ENCODE measurements around the gene MINDY2. TPM values are rescaled to one million over a fixed set of nuclear protein-coding genes. Genes with fewer than 3 reads are reported as not detected.
"Not testable (repeated sequence)": the region's sequence is repeated elsewhere in the genome, so short reads cannot be mapped to it uniquely, and the experiment has no call there.

MINDY2 gene
- total RNA-seq, 1 experiment from 2014 or later: 13.2 TPM

DNA sequence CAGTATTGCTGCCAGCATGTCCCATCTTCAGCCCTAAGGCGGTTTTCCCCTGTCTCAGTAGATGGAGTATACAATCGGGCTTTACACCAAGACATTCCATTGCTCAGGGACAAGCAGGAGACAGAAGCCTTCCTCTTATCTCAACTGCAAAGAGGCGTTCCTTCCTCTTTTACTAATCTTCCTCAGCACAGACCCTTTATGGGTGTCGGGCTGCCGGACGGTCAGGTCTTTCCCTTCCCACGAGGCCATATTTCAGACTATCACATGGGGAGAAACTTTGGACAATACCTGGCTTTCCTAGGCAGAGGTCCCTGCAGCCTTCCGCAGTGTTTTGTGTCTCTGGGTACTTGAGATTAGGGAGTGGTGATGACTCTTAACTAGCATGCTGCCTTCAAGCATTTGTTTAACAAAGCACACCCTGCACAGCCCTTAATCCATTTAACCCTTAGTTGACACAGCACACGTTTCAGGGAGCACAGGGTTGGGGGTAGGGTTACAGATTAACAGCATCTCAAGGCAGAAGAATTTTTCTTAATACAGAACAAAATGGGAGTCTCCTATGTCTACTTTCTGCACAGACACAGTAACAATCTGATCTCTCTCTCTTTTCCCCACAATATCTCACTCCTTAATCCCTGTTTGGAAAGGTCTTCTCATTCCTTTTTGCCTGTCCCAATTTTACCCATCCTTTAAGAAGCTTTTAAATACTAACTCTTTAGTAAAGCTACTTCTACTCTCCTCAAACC lies 62.8 kb downstream of the MINDY2 start:
- not testable (repeated sequence) for DNase-seq; H3K4me3 ChIP-seq (ENCODE audit: insufficient read depth, low read depth, low read length); H3K27me3 ChIP-seq (ENCODE audit: control insufficient read depth, insufficient read depth, low read length); H3K36me3 ChIP-seq (replicated peaks; ENCODE audit: control insufficient read depth, insufficient read depth, low read length)

DNA sequence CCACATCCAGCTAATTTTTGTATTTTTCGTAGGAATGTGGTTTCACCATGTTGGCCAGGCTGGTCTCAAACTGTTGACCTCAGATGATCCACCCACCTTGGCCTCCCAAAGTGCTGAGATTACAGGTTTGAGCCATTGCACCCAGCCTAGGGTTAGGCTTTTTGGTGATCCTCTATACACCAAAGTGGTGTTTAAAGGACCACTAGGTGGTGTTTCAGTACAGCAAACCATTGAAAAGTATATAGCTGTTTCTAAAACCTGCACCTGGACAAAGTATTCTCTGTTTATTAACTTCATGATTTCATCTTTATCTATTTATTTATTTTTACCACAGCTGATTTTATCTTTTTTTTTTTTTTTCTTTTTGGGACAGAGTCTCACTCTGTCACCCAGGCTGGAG lies 68.4 kb downstream of the MINDY2 start:
- H3K4me3 ChIP-seq (ENCODE audit: insufficient read depth, low read depth, low read length): no peak overlapping the region
- H3K36me3 ChIP-seq (replicated peaks; ENCODE audit: control insufficient read depth, insufficient read depth, low read length): no peaks in the 10 kb centered on the region
- no peaks in the 10 kb centered on the region for H3K27me3 ChIP-seq (ENCODE audit: control insufficient read depth, insufficient read depth, low read length)
- DNase-seq: peak; percentile 25

DNA sequence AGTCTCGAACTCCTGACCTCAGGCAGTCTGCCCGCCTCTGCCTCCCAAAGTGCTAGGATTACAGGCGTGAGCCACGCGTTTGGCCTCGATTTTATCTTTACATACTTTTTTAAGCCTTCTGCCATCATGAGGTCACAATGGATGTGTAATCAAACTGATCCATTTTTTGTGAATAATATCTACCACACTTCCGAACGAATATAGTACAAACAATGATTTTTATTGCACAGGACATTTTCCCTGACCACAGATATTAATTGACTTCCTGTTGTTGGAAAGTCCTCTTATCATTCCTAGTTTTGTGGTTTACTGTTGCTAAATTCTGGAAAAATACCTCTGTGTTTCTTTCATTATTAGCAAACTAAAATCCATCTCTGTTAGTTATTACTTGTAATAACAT lies 68.9 kb downstream of the MINDY2 start:
- Histone ChIP-seq H3K4me3 (ENCODE audit: insufficient read depth, low read depth, low read length) (no peak overlapping the region), H3K27me3 (ENCODE audit: control insufficient read depth, insufficient read depth, low read length) (no peaks in the 10 kb centered on the region)
- DNase-seq: no peak

DNA sequence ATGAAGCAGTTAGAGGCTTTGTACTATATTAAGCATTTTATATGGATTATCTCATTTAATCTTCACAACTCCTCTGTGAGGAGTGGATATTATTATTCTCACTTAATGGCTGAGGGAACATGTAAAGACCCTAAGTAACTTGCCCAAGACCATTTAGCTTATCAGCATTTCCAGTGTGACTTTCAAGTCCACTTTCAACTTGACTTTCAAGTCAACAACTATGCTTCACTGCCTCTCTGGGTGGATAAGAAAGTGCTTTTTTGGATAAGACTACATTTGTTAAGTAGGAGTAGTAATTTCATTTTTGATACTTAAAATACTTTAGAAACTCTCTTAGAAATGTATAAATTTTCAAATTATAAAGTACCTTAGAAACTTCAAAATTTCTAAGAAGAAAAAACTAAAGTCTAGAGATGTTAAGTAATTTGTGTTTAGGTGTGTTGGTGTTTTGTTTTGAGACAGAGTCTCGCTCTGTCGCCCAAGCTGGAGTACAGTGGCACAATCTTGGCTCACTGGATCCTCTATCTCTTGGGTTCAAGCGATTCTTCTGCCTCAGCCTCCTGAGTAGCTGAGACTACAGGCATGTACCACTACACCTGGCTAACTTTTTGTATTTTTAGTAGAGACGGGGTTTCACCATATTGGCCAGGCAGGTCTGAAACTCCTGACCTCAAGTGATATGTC lies 71.8 kb downstream of the MINDY2 start:
- no peaks in the 10 kb centered on the region for H3K36me3 ChIP-seq (replicated peaks; ENCODE audit: control insufficient read depth, insufficient read depth, low read length)
- no peak for DNase-seq
- H3K27me3 ChIP-seq (ENCODE audit: control insufficient read depth, insufficient read depth, low read length): no peaks in the 10 kb centered on the region

More for the DNA sequence above, 68.9 kb downstream of the MINDY2 start:
- H3K36me3 ChIP-seq (replicated peaks; ENCODE audit: control insufficient read depth, insufficient read depth, low read length): no peaks in the 10 kb centered on the region

DNA sequence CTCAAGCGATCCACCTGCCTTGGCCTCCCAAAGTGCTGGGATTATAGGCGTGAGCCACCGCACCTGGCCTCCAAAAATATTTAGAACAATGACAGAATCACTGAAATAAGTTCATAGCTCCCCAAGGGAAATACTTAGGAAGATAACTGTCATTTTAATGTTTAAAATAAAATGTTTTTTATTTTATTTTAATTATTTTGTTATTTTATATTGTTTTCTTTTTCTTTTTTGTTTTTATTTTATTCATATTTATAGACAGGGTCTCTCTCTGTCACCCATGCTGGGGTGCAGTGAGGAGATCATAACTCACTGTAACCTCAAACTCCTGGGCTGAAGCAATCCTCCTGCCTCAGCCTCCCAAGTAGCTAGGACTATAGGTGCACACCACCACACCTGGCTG lies 80.1 kb downstream of the MINDY2 start:
- DNase-seq; H3K27me3 ChIP-seq (ENCODE audit: control insufficient read depth, insufficient read depth, low read length); H3K36me3 ChIP-seq (replicated peaks; ENCODE audit: control insufficient read depth, insufficient read depth, low read length); H3K4me3 ChIP-seq (ENCODE audit: insufficient read depth, low read depth, low read length): not testable (repeated sequence)

More for the DNA sequence above, 71.8 kb downstream of the MINDY2 start:
- no peak overlapping the region for H3K4me3 ChIP-seq (ENCODE audit: insufficient read depth, low read depth, low read length)

DNA sequence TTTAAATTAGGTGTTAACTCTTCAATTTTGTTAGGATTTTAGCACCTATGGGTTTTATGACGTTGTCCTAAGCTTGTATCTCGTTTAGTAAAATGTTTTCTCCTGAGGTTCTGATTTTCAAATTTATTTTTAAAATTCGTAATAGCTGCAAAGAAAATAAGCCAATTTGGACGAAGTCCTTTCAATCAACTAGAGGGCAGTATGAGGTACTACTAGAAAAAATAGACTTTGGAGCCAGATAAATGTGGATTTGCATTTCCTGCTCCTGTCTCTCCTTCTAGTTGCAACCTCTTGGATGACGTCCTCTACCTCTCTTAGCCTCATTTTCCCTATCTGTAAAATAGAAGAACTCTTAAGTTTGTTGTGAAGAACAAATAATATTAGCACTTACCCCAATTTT lies 81.2 kb downstream of the MINDY2 start:
- no peak overlapping the region for H3K4me3 ChIP-seq (ENCODE audit: insufficient read depth, low read depth, low read length)
- peak; percentile 12 for DNase-seq
- no peaks in the 10 kb centered on the region for H3K27me3 ChIP-seq (ENCODE audit: control insufficient read depth, insufficient read depth, low read length)
- no peaks in the 10 kb centered on the region for H3K36me3 ChIP-seq (replicated peaks; ENCODE audit: control insufficient read depth, insufficient read depth, low read length)

DNA sequence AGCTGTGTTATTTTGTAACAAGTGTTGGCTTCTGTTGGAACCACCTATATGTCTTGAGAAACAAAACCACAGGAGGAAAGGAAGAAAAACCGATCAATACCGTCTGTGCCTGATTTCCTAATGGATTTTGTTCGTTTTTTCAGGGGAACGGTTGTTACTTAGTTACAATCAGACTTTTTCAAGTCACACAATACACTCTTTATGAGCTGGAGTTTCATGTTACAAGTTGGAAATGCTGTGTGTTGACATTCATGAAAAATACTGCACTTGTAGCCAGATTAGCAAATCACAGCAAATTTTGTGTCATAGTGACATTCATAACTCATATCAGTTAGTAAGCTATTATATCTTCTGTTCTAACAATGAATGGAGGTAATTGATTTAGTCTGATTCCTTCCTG lies 83.5 kb downstream of the MINDY2 start:
- Histone ChIP-seq H3K4me3 (ENCODE audit: insufficient read depth, low read depth, low read length) (no peak overlapping the region), H3K36me3 (replicated peaks; ENCODE audit: control insufficient read depth, insufficient read depth, low read length) (no peaks in the 10 kb centered on the region), H3K27me3 (ENCODE audit: control insufficient read depth, insufficient read depth, low read length) (no peaks in the 10 kb centered on the region)
- DNase-seq: no peak

DNA sequence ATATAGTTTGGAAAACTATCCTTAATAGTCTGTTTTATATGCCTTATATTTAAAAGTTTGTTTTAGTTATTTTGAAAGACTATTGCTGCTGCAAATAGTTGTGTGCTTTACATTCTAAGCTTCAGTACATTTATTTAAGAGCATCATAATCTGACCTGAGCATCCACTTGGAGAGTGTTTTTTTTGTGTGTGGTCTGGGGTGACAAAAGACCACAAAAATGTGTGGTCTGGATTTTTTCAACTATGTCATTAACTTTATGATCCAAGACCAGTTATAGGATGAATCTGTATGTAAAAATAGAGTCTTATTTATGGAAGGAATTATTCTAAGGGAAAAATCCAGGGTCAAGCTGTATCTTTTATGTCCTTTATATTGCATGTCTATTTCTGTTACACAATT lies 85.0 kb downstream of the MINDY2 start:
- no peak for DNase-seq
- no peaks in the 10 kb centered on the region for H3K36me3 ChIP-seq (replicated peaks; ENCODE audit: control insufficient read depth, insufficient read depth, low read length)
- no peaks in the 10 kb centered on the region for H3K27me3 ChIP-seq (ENCODE audit: control insufficient read depth, insufficient read depth, low read length)
- H3K4me3 ChIP-seq (ENCODE audit: insufficient read depth, low read depth, low read length): no peak overlapping the region

DNA sequence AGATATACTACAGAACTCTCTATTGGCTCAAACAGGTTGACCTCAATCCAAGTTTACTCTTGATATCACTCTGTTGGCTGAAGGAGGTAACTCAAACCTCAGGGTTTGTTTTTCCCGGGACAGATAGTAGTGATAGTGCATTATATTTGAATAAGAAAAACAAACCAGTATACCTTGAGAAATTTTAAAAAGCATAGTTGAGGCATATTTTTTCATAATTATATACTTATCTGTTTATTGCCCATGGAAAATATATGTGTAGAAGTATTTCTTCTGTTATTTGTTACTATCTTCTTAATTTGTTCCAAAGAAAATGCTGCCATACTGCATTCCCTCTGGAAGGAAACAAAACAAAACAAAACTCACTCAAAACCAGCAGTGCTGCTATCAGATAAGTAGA lies 85.5 kb downstream of the MINDY2 start:
- H3K36me3 ChIP-seq (replicated peaks; ENCODE audit: control insufficient read depth, insufficient read depth, low read length); DNase-seq; H3K27me3 ChIP-seq (ENCODE audit: control insufficient read depth, insufficient read depth, low read length); H3K4me3 ChIP-seq (ENCODE audit: insufficient read depth, low read depth, low read length): not testable (repeated sequence)

DNA sequence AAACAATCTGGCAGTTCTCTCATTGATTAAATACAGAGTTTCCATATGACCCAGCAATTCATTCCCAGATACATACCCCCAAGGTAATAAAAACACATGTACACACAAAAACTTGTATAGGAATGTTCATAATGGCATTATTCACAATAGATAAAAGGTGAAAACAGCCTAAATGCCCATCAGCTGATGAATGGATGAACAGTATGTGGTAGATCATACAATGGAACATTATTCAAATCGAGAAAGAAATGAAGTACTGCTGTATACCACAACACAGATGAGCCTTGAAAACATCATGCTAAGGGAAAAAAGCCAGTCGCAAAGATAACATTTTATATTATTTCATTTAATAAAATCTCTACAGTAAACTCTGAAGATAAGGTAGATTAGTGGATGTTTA lies 91.2 kb downstream of the MINDY2 start:
- H3K27me3 ChIP-seq (ENCODE audit: control insufficient read depth, insufficient read depth, low read length): peaks cover 11% of the 10 kb centered on the region
- no peak overlapping the region for H3K4me3 ChIP-seq (ENCODE audit: insufficient read depth, low read depth, low read length)
- DNase-seq: no peak
- no peaks in the 10 kb centered on the region for H3K36me3 ChIP-seq (replicated peaks; ENCODE audit: control insufficient read depth, insufficient read depth, low read length)

DNA sequence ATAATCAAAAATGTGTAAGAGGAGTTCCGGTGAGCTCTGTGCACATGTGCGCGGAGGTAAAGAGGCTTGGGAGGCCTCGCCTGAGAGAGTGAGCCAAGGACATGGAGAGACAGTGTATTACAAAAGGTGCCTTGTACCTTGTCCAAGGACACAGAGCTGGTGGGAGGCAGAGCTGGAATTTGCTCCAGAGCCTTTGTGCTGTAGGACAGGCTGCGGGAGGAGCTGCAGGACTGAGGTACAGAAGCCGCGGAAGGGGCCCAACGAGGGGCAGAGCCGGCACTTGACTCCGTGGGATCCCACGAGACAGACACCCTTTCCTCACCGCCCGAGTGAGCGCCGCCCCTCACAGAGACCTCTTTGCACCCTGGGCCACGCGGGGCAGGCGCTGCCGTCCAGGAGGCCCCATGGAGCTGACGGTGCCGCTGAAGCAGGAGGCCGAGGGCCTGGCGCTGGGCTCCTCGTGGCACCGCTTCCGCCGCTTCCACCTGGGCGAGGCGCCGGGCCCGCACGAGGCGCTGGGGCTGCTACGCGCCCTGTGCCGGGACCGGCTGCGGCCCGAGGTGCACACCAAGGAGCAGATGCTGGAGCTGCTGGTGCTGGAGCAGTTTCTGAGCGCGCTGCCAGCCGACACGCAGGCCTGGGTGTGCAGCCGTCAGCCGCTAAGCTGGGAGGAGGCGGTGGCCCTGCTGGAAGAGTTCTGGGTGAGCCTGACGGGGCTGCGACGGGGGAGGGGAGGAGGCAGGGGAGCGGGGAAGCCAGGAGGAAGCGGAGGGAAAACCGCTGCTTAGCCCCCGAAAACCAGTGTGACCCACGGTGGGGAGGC lies 93.7 kb downstream of the MINDY2 start:
- H3K36me3 ChIP-seq (replicated peaks; ENCODE audit: control insufficient read depth, insufficient read depth, low read length): no peaks in the 10 kb centered on the region
- H3K4me3 ChIP-seq (ENCODE audit: insufficient read depth, low read depth, low read length): peak overlapping the region; percentile 29
- peaks cover 11% of the 10 kb centered on the region for H3K27me3 ChIP-seq (ENCODE audit: control insufficient read depth, insufficient read depth, low read length)
- peak; percentile 82 for DNase-seq

DNA sequence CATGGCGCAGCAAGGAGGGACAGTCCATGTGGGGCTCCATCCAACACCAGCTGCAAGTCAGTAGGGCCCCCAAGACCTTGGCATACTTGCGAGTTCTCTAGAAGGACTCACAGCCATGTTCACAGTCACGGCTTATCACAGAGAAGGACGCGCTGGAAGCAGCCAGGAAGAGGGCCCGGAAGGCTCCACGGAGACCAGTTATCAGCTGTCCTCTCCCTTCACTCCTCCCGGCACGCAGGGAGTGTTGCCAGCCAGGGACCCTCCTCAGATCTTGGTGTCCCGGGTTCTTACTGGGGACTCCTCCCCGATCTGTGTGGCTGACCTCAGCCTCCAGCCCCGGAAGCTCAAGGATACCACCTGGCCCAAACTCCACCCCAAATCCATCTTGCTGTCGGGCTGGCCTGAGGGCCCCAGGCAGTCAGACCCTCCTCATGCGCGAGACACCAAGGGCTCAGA lies 94.4 kb downstream of the MINDY2 start:
- Histone ChIP-seq H3K27me3 (ENCODE audit: control insufficient read depth, insufficient read depth, low read length) (peaks cover 11% of the 10 kb centered on the region), H3K4me3 (ENCODE audit: insufficient read depth, low read depth, low read length) (peak overlapping the region; percentile 29), H3K36me3 (replicated peaks; ENCODE audit: control insufficient read depth, insufficient read depth, low read length) (no peaks in the 10 kb centered on the region)
- no peak for DNase-seq

DNA sequence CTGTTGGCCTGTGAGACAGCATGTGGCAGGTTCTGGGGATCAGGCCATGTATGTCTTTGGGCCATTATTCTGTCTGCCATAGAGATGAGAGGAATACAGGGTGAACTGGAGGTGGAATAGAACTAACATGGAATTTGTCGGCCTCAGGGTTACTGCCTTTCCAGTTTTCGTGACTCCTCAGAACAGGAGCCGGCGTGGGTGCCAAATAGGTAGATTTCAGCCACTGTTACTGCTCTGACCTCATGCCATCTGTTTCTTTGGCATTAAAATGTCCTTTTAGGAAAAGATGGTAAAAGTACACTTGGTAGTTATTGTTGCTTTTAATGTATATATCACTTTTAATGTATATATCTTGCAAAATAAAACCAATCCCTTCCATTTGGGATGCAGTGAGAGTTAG lies 96.8 kb downstream of the MINDY2 start:
- DNase-seq: no peak

DNA sequence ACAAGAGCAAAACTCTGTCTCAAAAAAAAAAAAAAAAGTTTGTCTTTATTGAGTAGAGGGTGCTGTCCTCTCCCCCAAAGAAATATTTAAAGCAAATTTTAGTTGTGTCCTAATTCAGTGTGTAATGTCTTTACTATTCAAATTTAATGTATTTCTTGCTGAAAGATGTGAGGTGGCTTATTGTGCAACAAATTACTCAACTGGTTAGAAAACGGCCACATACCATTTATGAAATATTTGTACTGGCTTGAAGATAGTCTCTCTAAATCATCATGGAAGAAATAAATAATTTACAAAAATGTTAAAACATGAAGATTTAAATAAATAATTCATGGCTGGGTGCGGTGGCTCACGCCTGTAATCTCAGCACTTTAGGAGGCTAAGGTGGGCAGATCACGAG lies 99.3 kb downstream of the MINDY2 start:
- Histone ChIP-seq H3K27me3 (ENCODE audit: control insufficient read depth, insufficient read depth, low read length) (peaks cover under 1% of the 10 kb centered on the region; the same call in 1 of the 2 replicates), H3K36me3 (replicated peaks; ENCODE audit: control insufficient read depth, insufficient read depth, low read length) (no peaks in the 10 kb centered on the region), H3K4me3 (ENCODE audit: insufficient read depth, low read depth, low read length) (no peak overlapping the region)
- no peak for DNase-seq

More for the DNA sequence above, 96.8 kb downstream of the MINDY2 start:
- Histone ChIP-seq H3K27me3 (ENCODE audit: control insufficient read depth, insufficient read depth, low read length) (peaks cover 11% of the 10 kb centered on the region), H3K36me3 (replicated peaks; ENCODE audit: control insufficient read depth, insufficient read depth, low read length) (no peaks in the 10 kb centered on the region), H3K4me3 (ENCODE audit: insufficient read depth, low read depth, low read length) (no peak overlapping the region)

Data from H7 (cell line).